Endothelial cell of umbilical vein (primary cell): ENCODE results near the gene NKX2-3.

Source experiments
- EZH2 ChIP-seq: IDR thresholded peaks from 2 replicates; pipeline ENCODE4 v1.6.1; 2012; ENCODE audit warnings: borderline replicate concordance, low read depth, mild to moderate bottlenecking, moderate library complexity, low read length, inconsistent platforms; ENCODE audit not compliant: severe bottlenecking
- FOS ChIP-seq: IDR thresholded peaks from 2 replicates; pipeline ENCODE4 v1.6.1; 2011; ENCODE audit warnings: mild to moderate bottlenecking, low read length, moderate library complexity, borderline replicate concordance; ENCODE audit not compliant: insufficient read depth
- GATA2 ChIP-seq: IDR thresholded peaks from 2 replicates; pipeline ENCODE4 v1.7.0; 2011; ENCODE audit warnings: low read depth, mild to moderate bottlenecking, moderate library complexity, mixed read lengths, low read length; ENCODE audit not compliant: insufficient read length, insufficient read depth
- JUN ChIP-seq: IDR thresholded peaks from 2 replicates; pipeline ENCODE4 v1.6.1; 2011; ENCODE audit warnings: borderline replicate concordance, low read depth; ENCODE audit not compliant: insufficient read length, insufficient read depth
- POLR2A ChIP-seq: IDR thresholded peaks from 2 replicates; pipeline ENCODE4 v1.6.1; 2012; ENCODE audit warnings: low read depth, mild to moderate bottlenecking, control low read depth, low read length
- POLR2AphosphoS5 ChIP-seq: IDR thresholded peaks from 2 replicates; pipeline ENCODE4 v1.6.1; 2012; ENCODE audit warnings: low read depth, mild to moderate bottlenecking, control low read depth, low read length, moderate library complexity; ENCODE audit not compliant: insufficient read depth
- TF ChIP-seq, protein P1 (sequence below), 2 donors: IDR thresholded peaks; 1 replicate in 1 of 2; 2 replicates in 1 of 2; pipeline ENCODE4 v1.5.1; 2011; ENCODE audit warnings: low read length in 2 of 2, mild to moderate bottlenecking in 2 of 2, moderate library complexity in 2 of 2, control low read depth in 1 of 2, inconsistent platforms in 1 of 2, low read depth in 1 of 2; ENCODE audit not compliant: insufficient read depth in 1 of 2; ENCODE audit errors: extremely low read depth in 1 of 2
- TF ChIP-seq, protein P2 (sequence below): IDR thresholded peaks from 2 replicates; pipeline ENCODE4 v1.6.1; 2011; ENCODE audit not compliant: insufficient read depth, insufficient read length

DNA sequence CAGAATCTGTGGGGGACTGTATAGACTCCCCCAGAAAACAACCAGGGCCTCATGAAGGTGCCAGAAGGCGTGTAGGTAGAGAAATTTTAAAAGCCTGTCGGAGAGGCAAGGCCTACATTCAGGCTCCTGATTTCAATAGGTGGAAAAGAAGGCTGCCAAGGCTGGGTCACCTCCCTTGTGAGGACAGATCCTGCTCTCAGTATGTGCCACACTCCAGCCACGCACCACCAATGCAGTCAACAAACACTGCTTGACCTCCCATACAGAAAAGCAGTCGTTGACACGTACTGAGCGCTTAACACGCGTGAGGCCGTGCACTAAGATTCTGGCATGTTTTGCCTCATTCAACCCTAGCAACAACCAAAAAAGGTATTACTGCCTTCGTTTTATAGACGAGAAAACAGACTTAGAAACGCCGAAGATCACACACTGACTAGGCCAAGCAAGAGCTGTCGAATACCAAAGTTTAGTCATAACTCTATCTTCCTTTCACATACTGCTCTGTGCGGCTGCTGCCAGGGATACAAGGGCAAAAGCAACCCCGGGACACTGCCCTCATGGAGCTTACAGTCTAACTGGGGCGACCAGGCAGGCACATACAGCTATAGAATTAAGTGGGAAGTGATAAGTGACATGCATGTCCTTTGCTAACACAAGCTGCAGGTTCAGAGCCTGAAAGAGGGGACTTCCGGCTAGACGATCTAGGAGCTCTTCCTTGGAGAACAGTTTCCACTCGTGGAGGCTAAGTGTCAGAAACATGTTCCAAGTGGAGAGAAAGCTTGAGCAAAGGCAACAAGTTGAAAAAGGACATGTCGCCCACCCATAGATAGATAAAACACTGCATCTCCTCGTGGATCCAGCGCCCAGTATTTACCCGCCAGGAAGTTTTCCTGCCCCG lies 797 bp upstream of the NKX2-3 start:
- TF ChIP-seq POLR2A (no peak), POLR2AphosphoS5 (no peak), GATA2 (no peak), EZH2 (no peak), JUN (no peak), FOS (no peak)
- TF ChIP-seq, protein P1, sequence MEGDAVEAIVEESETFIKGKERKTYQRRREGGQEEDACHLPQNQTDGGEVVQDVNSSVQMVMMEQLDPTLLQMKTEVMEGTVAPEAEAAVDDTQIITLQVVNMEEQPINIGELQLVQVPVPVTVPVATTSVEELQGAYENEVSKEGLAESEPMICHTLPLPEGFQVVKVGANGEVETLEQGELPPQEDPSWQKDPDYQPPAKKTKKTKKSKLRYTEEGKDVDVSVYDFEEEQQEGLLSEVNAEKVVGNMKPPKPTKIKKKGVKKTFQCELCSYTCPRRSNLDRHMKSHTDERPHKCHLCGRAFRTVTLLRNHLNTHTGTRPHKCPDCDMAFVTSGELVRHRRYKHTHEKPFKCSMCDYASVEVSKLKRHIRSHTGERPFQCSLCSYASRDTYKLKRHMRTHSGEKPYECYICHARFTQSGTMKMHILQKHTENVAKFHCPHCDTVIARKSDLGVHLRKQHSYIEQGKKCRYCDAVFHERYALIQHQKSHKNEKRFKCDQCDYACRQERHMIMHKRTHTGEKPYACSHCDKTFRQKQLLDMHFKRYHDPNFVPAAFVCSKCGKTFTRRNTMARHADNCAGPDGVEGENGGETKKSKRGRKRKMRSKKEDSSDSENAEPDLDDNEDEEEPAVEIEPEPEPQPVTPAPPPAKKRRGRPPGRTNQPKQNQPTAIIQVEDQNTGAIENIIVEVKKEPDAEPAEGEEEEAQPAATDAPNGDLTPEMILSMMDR (IDR thresholded peaks at IDR 0.05; ENCODE audit: extremely low read depth in 1 of 2, insufficient read depth in 1 of 2, low read depth in 1 of 2, low read length in 2 of 2), result no peak
- TF ChIP-seq, protein P2, sequence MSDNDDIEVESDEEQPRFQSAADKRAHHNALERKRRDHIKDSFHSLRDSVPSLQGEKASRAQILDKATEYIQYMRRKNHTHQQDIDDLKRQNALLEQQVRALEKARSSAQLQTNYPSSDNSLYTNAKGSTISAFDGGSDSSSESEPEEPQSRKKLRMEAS, result no peak
